Activated effector memory CD4-positive, alpha-beta T cell treated with anti-CD3 and anti-CD28 coated beads, Interleukin-2, amount 50 U/mL, for 16 hours (primary cell): ENCODE measurements around the gene ADARB2.

Experiments used
- DNase-seq: peaks from one replicate; pipeline ENCODE4 v3.0.0-alpha.2; 2020

ADARB2 gene

DNA sequence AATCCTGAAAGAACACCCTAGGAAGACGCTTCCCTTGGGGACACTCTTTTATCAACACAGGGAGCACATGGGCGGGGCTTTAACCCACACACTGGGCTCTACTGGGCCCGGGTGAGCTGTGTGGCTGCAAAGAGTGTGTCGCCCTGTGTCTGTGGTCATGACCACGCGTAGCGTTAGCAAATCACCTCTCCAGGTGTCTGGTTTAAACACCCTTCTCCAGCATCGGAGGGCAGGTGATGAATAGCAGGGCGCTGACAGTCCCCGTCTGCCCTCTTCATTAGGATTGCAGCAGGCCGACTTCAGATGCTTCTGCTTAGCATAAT, 127.7 kb downstream of the ADARB2 start:
- DNase-seq: no peak

GRCh38 chr10:1608851-1609647, 128.3 kb downstream of the ADARB2 start:
- no peak for DNase-seq

DNA sequence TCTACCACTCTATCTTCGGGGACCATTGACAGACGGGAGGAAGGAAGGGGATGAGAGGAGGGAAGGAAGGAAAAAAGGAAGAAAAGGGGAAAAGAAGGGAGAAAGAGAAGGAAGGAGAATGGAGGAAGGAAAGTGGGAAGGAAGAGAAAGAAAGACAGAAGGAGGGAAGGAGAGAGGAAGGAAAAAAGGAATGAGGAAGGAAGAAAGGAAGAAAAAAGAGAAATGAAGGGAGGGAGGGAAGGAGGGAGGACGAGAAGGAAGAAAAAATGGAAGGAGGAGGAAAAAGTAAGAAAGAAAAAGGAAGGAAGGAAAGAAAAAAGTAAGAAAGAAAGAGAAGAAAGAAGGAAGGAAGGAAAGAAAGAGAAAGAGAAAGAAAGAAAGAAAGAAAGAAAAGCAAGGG, 128.9 kb downstream of the ADARB2 start:
- no peak for DNase-seq

DNA sequence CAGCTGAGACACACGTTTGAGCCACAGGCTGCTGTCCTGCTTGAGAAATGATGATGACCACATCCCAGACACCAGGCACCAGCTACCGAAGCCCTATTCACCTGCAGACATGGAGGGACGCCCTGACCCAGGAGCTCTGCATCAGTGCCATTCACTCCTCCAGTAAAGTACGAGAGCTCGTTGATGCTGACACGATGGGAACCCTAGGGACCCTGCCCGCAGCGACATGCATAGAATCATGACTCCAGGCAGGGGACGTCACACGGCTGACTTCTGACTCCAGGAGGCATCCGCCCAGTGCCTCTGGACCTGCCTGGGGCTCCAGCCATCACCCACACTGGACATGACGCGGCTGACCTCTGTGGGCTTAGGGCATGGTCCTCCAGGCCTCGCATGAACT, 129.9 kb downstream of the ADARB2 start:
- no peak for DNase-seq

DNA sequence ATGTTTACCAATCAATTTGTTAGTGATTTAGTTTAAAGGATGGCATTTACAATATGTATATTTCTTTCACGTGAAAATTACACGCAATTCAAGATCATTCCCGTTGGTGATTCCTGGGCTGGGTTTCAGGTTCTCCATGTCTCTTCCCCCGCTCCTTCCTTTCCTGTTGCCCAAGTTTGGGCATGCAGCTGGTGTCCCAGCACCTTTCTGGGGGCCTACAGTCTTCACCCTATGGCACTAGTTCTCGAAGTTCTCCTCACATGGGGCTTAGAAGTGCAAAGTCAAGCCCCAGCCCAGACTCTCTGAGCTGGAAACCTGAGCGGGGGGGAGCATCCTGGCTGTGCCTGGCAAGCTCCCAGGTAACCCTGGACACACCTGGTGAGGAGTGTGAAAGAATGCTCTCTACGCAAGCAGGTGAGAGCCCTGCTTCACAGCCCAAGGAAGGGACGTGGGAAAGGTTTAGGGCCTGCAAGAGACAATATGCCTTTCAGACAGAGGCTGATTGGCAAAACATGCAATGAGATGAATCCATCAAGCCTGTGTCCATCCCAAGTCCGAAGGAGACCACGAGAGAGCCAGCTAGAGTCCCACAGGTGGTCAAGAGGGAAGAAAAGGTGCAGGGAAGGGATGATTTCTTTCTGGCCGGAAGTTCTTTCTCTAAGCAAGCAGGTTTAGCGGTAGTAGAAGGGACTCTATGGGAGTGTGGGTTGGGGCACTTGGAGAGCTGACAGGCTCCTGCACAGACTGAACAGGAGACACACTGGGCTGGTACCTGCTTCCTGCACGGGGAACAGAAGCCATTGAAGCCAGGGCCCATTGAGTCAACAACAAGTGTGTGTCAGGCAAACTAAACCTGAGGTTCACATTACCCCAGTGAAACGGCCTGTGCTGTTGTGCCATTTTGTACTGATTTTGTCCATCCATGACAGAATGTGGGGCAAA, 131.1 kb downstream of the ADARB2 start:
- no peak for DNase-seq

DNA sequence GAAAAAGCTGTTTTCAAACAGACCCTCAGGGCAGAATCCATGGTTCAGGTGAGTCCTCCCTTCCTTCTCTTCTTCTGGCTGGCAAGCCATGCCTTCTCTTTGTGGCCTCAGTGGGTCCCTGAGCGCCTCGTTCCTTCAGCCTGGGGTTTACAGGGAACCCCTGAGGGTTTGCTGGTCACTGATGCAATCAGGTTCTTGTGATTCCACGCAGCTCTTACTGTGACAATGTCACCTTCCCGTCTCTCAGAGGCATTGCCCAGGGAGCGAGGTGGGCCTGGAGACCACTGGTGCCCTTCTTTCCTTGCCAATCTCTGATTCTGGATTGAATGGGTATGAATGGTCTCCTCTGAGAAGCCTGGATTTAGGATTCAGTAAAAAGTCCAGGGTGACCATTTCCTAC, 132.2 kb downstream of the ADARB2 start:
- no peak for DNase-seq

DNA sequence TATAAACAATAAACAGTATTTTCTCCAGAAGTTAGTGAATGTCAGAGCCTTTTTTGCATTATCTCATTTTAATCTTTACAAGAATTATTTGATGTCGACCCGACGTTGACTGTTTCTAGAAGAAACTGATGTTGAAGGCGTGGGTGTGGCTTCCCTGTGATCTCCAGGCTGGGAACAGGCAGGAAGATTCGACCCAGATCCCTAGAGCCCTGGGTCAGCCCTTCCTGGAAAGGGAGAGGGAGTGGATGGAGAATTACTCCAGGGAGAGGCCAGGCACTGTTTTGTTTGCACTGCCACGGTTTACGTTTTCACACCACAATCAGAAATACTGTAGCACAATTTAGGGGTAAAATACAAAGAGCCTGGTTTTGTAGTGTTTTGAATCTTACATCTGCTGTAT, 133.1 kb downstream of the ADARB2 start:
- DNase-seq: no peak

DNA sequence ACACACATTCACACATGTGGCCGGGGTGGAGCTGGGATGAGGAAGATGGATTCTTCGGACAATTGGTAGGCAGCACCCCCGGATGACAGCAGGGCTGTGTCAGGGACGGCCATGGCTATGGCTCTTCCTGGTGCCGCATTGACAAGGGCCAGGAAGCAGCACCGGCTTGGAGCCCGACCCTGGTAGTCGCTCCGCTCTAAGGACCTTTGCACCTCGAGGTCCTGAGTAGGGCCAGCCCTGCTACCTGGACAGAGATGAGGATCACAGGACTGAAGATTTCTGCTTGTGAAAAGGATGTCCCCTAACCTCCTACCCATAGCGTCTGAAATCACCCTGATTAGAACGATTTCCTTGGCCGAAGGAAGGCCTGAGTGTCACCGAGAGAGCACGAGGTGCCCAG, 134.1 kb downstream of the ADARB2 start:
- no peak for DNase-seq

DNA sequence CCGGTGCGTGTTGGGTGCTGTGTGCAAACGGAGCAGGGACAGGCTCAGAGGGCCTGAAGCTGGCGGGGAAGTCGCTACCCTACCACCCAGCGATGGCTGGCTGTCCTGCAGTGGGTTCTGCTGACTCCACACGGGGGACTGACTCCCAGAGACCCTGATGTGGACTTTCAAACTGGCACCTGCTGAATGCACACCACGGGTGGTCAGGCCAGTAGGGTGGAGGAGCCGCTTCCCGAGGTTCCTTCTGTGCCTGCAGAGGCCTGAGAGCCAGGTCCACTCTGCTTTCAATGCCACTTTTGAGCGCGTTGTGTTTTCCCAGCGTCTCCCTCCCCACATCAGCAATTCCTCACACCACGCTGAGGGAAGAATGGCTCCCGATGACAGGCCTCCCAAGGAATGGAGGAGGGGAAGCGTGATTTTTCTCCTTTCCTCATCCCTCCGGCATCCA, 135.3 kb downstream of the ADARB2 start:
- DNase-seq: no peak

- no peak for DNase-seq
Measured at GRCh38 chr10:1601406-1601805, 135.9 kb downstream of the ADARB2 start.

- DNase-seq: no peak
Measured at GRCh38 chr10:1600861-1601260, 136.5 kb downstream of the ADARB2 start.

- no peak for DNase-seq
Measured at GRCh38 chr10:1598393-1599153, 138.8 kb downstream of the ADARB2 start.

DNA sequence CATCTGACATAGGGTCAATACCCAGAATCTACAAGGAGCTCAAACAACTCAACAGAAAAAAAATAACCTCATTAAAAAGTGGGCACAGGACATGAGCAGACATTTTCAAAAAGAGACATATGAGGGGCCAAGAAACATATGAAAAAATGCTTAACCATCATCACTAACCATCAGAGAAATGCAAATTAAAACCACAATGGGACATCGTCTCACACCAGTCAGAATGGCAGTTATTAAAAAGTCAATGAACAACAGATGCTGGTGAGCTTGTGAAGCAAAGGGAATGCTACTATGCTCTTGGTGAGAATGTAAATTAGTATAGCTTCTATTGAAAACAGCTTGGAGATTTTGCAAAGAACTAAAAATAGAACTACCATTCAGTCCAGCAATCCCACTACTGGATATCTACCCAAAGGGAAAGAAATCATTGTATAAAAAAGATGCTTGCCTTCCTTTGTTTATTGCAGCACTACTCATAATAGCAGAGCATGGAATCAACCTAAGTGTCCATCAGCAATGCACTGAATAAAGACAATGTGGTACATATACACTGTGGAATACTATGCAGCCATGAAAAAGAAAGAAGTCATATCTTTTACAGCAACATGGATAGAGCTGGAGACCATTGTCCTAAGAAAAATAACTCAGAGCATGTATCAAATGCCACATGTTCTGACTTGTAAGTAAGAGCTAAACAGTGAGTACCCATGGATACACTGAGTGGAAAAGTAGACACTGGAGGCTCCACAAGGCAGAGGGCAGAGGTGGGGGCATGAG, 139.8 kb downstream of the ADARB2 start:
- DNase-seq: no peak

DNA sequence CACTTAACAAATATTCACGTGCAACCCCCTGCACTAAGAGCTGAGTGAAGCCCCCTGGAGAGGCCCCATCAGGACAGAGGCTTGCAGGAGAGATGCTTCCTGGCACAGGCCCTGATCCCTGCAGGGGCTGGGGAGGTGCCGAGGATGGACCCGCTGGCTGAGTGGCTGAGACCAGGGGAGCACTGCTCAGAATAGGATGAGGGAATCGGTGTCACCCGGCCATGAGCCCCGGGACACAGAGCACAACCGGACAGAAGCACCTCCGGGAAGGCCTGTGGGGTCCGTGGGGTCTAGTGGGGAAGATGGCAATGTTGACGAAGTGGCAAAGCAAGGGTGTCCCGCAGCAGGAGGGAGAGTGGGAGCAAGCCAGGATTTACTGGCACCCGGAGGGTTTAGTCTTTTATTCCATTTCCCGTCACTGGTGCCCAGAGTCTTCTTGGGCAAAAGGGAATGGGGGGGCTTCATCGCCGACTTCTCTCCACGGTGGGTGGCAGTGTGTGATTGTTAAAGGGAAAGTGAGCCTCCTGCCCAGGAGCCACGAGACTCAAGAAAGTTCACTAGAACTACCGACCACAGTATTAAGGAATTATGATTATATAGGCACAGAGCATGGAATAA, 140.7 kb downstream of the ADARB2 start:
- no peak for DNase-seq

DNA sequence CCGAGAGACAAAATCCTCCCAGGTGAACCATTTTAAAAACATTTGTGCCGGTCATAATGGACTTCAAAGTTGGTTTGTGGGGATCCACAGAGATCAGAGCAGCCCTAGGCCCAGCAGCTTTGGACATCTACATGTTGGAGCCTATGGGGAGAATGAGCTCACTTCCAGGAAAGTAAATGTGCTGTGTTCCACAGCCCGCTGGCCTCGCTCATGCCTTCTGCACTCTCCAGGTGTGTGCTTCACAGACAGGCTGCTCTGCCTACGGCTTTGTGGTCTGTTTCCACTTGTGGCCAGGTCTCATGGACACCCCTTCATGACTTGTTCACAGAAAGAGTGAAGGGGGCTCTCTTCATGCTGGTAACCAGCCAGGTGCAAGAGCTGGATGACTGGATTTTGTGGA, 141.6 kb downstream of the ADARB2 start:
- DNase-seq: no peak

DNA sequence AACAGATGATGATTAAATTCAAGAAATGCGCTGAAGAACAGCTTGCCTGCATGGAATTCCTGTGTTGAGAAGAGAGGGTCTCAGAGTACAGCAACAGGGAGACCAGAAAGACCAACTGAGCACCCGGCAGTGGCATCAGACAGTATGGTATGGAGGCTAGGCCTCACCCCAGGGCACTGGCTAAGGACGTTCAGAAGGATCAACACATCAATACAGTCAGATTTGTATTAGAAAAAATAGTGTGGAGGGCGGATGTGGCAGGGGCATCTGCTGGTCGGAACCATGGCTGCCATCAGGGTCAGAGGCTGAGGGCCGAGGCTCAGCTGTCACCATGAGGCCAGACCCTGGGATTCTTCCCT, 142.1 kb downstream of the ADARB2 start:
- no peak for DNase-seq

DNA sequence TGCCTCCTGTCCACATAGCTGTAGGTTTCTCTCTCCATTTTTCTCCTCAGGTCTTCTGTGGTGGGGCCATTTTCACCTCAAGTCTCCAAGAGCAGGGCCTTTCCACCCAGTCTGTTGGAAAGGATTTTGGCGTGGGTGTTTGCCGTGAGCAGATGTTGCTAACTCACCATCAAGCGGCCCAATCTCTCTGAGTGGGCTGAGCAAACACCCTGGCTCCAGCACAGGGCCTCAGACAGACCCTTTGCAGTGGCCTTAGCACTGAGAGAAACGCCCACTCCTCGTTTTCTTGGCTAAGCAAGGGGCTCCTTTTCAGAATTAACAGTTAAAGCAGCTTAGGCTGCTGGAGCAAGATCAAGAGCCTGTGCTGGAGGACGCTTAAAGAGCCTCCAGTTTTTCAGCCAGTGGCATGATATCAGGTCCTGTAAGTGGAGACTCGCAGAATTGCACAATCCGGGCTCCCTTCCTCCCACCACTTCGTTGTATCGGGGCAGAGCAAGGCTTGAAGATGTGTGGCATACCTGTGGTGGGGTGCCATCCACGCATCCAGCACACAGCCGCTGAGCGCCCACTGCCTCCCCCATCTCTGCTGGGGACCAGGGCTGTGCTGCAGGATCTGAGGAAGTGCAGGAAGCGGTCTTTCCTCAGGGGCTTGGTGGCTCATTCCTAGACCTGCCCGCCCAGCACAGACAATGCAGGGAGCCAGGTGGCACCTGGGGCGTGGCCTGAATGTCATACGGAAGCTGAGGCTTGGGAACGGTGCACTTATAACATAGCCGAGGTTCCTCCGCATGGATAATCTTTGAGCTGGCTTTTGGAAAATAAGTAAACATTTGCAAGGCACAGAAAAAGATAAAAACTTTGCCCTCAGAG, 142.7 kb downstream of the ADARB2 start:
- DNase-seq: no peak

DNA sequence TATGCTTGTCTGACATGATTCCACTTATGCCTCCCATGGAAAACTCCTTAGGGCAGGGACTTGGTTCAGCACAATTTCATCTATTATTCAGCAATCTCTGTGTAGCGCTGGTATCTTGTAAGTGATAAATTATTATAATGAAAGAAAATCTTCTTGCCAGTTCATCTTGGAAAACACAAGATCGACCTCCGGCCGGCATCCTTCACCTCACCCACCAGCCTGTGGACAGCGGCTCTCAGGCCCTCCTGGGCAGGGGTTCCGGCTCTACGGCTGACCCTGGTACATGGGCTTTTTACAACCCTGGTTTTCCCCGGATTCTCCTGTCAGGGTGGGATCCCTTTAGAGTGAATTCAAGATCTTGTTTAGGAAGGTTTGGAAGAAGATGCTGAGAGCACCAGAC, 145.6 kb downstream of the ADARB2 start:
- DNase-seq: no peak

DNA sequence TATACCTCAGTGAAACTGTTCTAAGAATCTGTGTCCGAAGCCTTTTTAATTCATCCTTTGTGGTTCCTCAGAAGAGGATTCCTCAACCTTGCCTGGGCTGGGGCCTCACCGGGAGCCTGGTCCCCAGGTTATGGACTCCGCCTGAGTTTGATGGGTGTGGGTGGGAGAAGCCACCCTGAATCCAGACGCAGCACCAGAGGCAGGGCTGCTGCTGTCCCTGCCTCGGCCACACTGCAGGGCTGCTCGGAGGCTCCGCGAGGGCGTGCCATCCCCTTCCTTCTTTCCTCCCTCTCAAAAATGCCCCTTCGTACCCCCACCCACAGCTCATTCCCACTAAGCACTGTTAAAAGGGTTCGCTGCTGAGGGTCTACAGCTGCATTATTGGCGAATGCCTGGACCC, 146.3 kb downstream of the ADARB2 start:
- DNase-seq: no peak

- no peak for DNase-seq
Measured at GRCh38 chr10:1589257-1589656, 148.1 kb downstream of the ADARB2 start.

DNA sequence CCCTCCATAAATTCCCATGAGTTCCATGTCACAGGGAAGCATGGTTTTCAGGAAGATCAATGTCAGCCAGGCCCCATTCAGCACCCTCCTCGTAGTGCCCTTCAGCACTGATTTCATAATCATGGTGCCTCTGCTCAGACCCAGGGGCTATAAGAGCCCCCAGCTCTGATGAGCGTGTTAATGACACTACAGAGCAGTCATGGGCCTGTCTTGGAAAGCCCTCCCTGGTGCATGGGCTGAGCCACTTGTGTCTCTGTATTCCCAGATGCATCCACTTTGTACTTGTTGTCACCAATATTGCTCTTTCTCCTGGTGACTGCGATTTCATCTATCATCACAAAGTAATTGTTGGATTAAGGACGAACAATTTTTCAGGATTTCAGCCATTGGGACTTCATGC, 154.6 kb downstream of the ADARB2 start:
- no peak for DNase-seq
